IMR-90 (cell line): ENCODE data around the gene ATP8B4. TPM values are rescaled to one million over a fixed set of nuclear protein-coding genes. Genes with fewer than 3 reads are reported as not detected.

Experiments used
- ATAC-seq: fragments of 200-7000 bp; cut with Tn5 transposase; 2 replicates; pipeline ENCODE4 v1.9.1; 2020; ENCODE audit warnings: low read depth, mild to moderate bottlenecking, moderate library complexity
- BruUV-seq: library from RNA; stranded (reverse); fragments of 400-500 nt; replicated peaks from 2 replicates; lab custom pipeline; 2021; lab: Mats Ljungman, UMichigan
- CTCF ChIA-PET: fragments of 300-600 bp; formaldehyde crosslinking; extraction: SDS; loops from one replicate; lab custom pipeline; 2021; ENCODE audit warnings: antibody characterized with exemption; lab: Yijun Ruan, JAX
- POLR2A ChIA-PET: fragments of 300-600 bp; sonication (Branson Sonifier 250); formaldehyde crosslinking; loops from one replicate; lab custom pipeline; 2022; ENCODE audit warnings: antibody characterized with exemption; ENCODE audit not compliant: unreplicated experiment; lab: Charles Lee
- DNase-seq: peaks from one replicate; pipeline ENCODE4 v3.0.0; 2013
- H2AFZ ChIP-seq: replicated peaks from 2 replicates; pipeline ENCODE3; 2013; ENCODE audit warnings: low read length, mild to moderate bottlenecking; ENCODE audit not compliant: poor library complexity
- H2AK5ac ChIP-seq: 2 replicates; pipeline ENCODE4 v1.6.1; 2013; ENCODE audit warnings: low read depth, low read length, inconsistent platforms
- H2AK9ac ChIP-seq: replicated peaks from 2 replicates; pipeline ENCODE3; 2013; ENCODE audit warnings: mild to moderate bottlenecking, low read depth, low read length, moderate library complexity; ENCODE audit not compliant: poor library complexity
- H2BK120ac ChIP-seq: 2 replicates; pipeline ENCODE4 v1.6.1; 2013; ENCODE audit warnings: low read depth, low read length, inconsistent platforms
- H2BK15ac ChIP-seq: 3 replicates; pipeline ENCODE4 v1.6.1; 2013; ENCODE audit warnings: low read depth, low read length, inconsistent platforms
- H2BK20ac ChIP-seq: 2 replicates; pipeline ENCODE4 v1.6.1; 2013; ENCODE audit warnings: low read depth, mild to moderate bottlenecking, inconsistent platforms, low read length, moderate library complexity
- H2BK5ac ChIP-seq: 2 replicates; pipeline ENCODE4 v1.6.1; 2013; ENCODE audit warnings: mild to moderate bottlenecking, low read depth, low read length, inconsistent platforms; ENCODE audit not compliant: poor library complexity, severe bottlenecking
- H3K14ac ChIP-seq: replicated peaks from 2 replicates; pipeline ENCODE4 v1.6.1; 2013; ENCODE audit warnings: low read depth, low read length, inconsistent platforms
- H3K18ac ChIP-seq: 2 replicates; pipeline ENCODE4 v1.6.1; 2013; ENCODE audit warnings: low read depth, low read length, control low read depth
- H3K23ac ChIP-seq: 2 replicates; pipeline ENCODE4 v1.6.1; 2013; ENCODE audit warnings: low read depth, low read length, inconsistent platforms
- H3K27ac ChIP-seq: 2 replicates; pipeline ENCODE4 v1.5.1; 2013; ENCODE audit warnings: mild to moderate bottlenecking, control low read depth, low read length; ENCODE audit not compliant: insufficient read depth
- H3K27me3 ChIP-seq: 2 replicates; pipeline ENCODE4 v1.6.1; 2013; ENCODE audit warnings: low read length; ENCODE audit not compliant: control insufficient read depth, insufficient read depth
- H3K36me3 ChIP-seq: 2 replicates; pipeline ENCODE4 v1.6.1; 2013; ENCODE audit warnings: low read length, mixed read lengths; ENCODE audit not compliant: control insufficient read depth, insufficient read depth
- H3K4ac ChIP-seq: 2 replicates; pipeline ENCODE4 v1.6.1; 2013; ENCODE audit warnings: low read depth, low read length, inconsistent platforms
- H3K4me1 ChIP-seq: 2 replicates; pipeline ENCODE4 v1.6.1; 2013; ENCODE audit warnings: low read length, mixed read lengths; ENCODE audit not compliant: control insufficient read depth, insufficient read depth
- H3K4me2 ChIP-seq: 2 replicates; pipeline ENCODE4 v1.6.1; 2013; ENCODE audit warnings: low read depth, mild to moderate bottlenecking, control low read depth, low read length, moderate library complexity
- H3K4me3 ChIP-seq: 2 replicates; pipeline ENCODE4 v1.5.1; 2013; ENCODE audit warnings: low read depth, mild to moderate bottlenecking, control low read depth, low read length, moderate library complexity; ENCODE audit not compliant: insufficient read depth
- H3K56ac ChIP-seq: 2 replicates; pipeline ENCODE4 v1.6.1; 2013; ENCODE audit warnings: low read length, inconsistent platforms; ENCODE audit not compliant: insufficient read depth; ENCODE audit errors: extremely low read depth
- H3K79me1 ChIP-seq, 2 experiments: 2 replicates each; pipeline ENCODE4 v1.6.1; 2013; ENCODE audit warnings: low read length in 2 of 2, inconsistent platforms in 1 of 2, low read depth in 1 of 2
- H3K9ac ChIP-seq: 2 replicates; pipeline ENCODE4 v1.6.1; 2013; ENCODE audit warnings: low read depth, low read length, control low read depth
- H3K9me1 ChIP-seq: 2 replicates; pipeline ENCODE4 v1.6.1; 2013; ENCODE audit warnings: low read length, inconsistent platforms; ENCODE audit not compliant: insufficient read depth
- H3K9me3 ChIP-seq: 2 replicates; pipeline ENCODE4 v1.6.1; 2013; ENCODE audit warnings: low read length; ENCODE audit not compliant: control insufficient read depth, insufficient read depth
- H4K20me1 ChIP-seq: 2 replicates; pipeline ENCODE4 v1.6.1; 2013; ENCODE audit warnings: low read length, inconsistent platforms; ENCODE audit not compliant: insufficient read depth
- H4K5ac ChIP-seq: 2 replicates; pipeline ENCODE4 v1.6.1; 2013; ENCODE audit warnings: mild to moderate bottlenecking, low read depth, low read length, control low read depth
- H4K8ac ChIP-seq, 2 experiments: 2 replicates each; pipeline ENCODE4 v1.6.1; 2013; ENCODE audit warnings: low read depth in 2 of 2, low read length in 2 of 2, control low read depth in 1 of 2, inconsistent platforms in 1 of 2
- H4K91ac ChIP-seq: 2 replicates; pipeline ENCODE4 v1.6.1; 2013; ENCODE audit warnings: low read depth, low read length, inconsistent platforms; ENCODE audit not compliant: insufficient read depth
- BHLHE40 ChIP-seq: fragments of 150-350 bp; IDR thresholded peaks from 2 replicates; pipeline ENCODE4 v1.6.1; 2016; ENCODE audit warnings: mild to moderate bottlenecking, low read depth, low read length
- CEBPB ChIP-seq: IDR thresholded peaks from 2 replicates; pipeline ENCODE4 v1.6.1; 2012; ENCODE audit warnings: low read depth, low read length, improper control_type of control experiment
- CHD1 ChIP-seq: IDR thresholded peaks from 2 replicates; pipeline ENCODE4 v1.6.1; 2012; ENCODE audit warnings: low read depth, low read length, improper control_type of control experiment
- FOS ChIP-seq: fragments of 150-350 bp; IDR thresholded peaks from 2 replicates; pipeline ENCODE4 v1.6.1; 2016; ENCODE audit warnings: low read depth, low read length
- MAFK ChIP-seq: IDR thresholded peaks from 2 replicates; pipeline ENCODE4 v1.6.1; 2012; ENCODE audit warnings: low read depth, low read length, improper control_type of control experiment
- MAZ ChIP-seq: IDR thresholded peaks from 2 replicates; pipeline ENCODE4 v1.6.1; 2012; ENCODE audit warnings: low read depth, mild to moderate bottlenecking, low read length, improper control_type of control experiment, moderate library complexity, borderline replicate concordance
- MXI1 ChIP-seq: IDR thresholded peaks from 2 replicates; pipeline ENCODE4 v1.6.1; 2012; ENCODE audit warnings: low read depth, mild to moderate bottlenecking, low read length, moderate library complexity, borderline replicate concordance
- NFE2L2 ChIP-seq: fragments of 150-350 bp; IDR thresholded peaks from 2 replicates; pipeline ENCODE4 v1.6.1; 2016; ENCODE audit warnings: low read depth, mild to moderate bottlenecking, low read length
- POLR2A ChIP-seq: IDR thresholded peaks from 2 replicates; pipeline ENCODE4 v1.6.1; 2012; ENCODE audit warnings: mild to moderate bottlenecking, low read depth, low read length
- RAD21 ChIP-seq: IDR thresholded peaks from 2 replicates; pipeline ENCODE4 v1.6.1; 2012; ENCODE audit warnings: low read length, improper control_type of control experiment
- RCOR1 ChIP-seq: IDR thresholded peaks from 2 replicates; pipeline ENCODE4 v1.6.1; 2012; ENCODE audit warnings: mild to moderate bottlenecking, low read length, improper control_type of control experiment; ENCODE audit not compliant: insufficient replicate concordance
- RFX5 ChIP-seq: IDR thresholded peaks from 2 replicates; pipeline ENCODE4 v1.8.0; 2012; ENCODE audit warnings: low read depth, mild to moderate bottlenecking, low read length, moderate library complexity
- SMC3 ChIP-seq: fragments of 150-350 bp; IDR thresholded peaks from 2 replicates; pipeline ENCODE4 v1.6.1; 2016; ENCODE audit warnings: low read depth, mild to moderate bottlenecking, antibody characterized with exemption, low read length, moderate library complexity
- WGBS, 2 experiments: methylation state at CpG; one replicate each; pipeline versions ENCODE4 v1.1.5 to v1.1.7; 2013; ENCODE audit warnings: missing lambda C conversion rate in 2 of 2; ENCODE audit not compliant: insufficient read length in 1 of 2; ENCODE audit errors: extremely low coverage in 2 of 2; 5-methylcytosine and 5-hydroxymethylcytosine counted together
- dilution Hi-C: fragments of 300-500 bp; cut with HindIII; formaldehyde crosslinking; loops from one replicate; pipeline ENCODE4 v1.14.3; 2018; ENCODE audit warnings: low sequenced_read_pairs; ENCODE audit not compliant: unreplicated experiment
- in situ Hi-C: fragments of 300-500 bp; cut with MboI; formaldehyde crosslinking; loops from 3 replicates; pipeline ENCODE4 v1.14.3; 2019; ENCODE audit warnings: low sequenced_read_pairs, inconsistent platforms, mixed read lengths
- intact Hi-C: fragments of 100-400 bp; cut with micrococcal nuclease; formaldehyde crosslinking; loops from 2 replicates; pipeline ENCODE4 v1.10.0; 2022
- polyA plus RNA-seq, 3 experiments: library from polyadenylated mRNA; depleted of rRNA; stranded (reverse); fragments of >200 nt; gene quantifications; 2 replicates each; pipeline ENCODE4 v1.2.3, GENCODE V29; 2012; ENCODE audit warnings: low replicate concordance in 1 of 3
- total RNA-seq: library from RNA; depleted of rRNA; stranded (reverse); fragments of >200 nt; gene quantifications from 2 replicates; pipeline ENCODE4 v1.2.3, GENCODE V29; 2012
- TF ChIP-seq, protein P1 (sequence below): fragments of 150-350 bp; IDR thresholded peaks from 2 replicates; pipeline ENCODE4 v1.6.1; 2016; ENCODE audit warnings: low read depth, mild to moderate bottlenecking, low read length, moderate library complexity, borderline replicate concordance
- TF ChIP-seq, protein P2 (sequence below): fragments of 150-350 bp; IDR thresholded peaks from 2 replicates; pipeline ENCODE4 v1.6.1; 2017; ENCODE audit warnings: mild to moderate bottlenecking, antibody characterized with exemption, low read length, low read depth
- TF ChIP-seq, protein P3 (sequence below): conservative IDR thresholded peaks from 2 replicates; pipeline ENCODE4 v1.5.1; 2012; ENCODE audit warnings: mild to moderate bottlenecking, low read depth, low read length, improper control_type of control experiment

The ATP8B4 gene
- total and polyA plus RNA-seq, 2 of the 4 experiments (the other 2 are of a cell fraction), result 0.12 to 0.54 TPM

DNA sequence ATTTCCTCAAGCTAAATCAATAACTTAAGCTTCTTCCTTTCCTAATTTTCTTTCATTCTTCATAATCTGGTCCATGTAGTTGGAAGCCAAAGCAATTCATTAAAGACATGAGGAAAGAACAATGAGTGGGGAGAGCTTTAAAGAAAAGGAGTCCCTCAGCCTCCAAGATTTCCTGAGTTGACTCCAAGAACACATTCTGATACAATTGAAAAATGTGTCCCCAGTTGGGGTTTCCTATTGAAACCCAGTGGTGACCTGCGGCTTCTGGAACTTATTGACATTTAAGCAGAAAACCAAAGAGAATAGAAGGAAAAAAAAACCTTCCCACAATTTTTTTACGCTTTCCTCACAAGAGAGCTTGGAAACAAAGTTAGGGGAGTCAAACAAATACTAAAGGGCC is 37.0 kb downstream of the ATP8B4 start:
- Histone ChIP-seq H2BK20ac (no peak overlapping the region), H3K27me3 (no peaks in the 10 kb centered on the region), H3K23ac (no peak overlapping the region), H2BK15ac (no peak overlapping the region), H4K8ac (no peak overlapping the region), H2AK9ac (no peak overlapping the region), H3K9me1 (peaks cover 5% of the 10 kb centered on the region; the same call in 1 of the 2 replicates), H3K14ac (no peak overlapping the region), H3K9ac (no peak overlapping the region), H2BK5ac (no peak overlapping the region), H2AK5ac (no peak overlapping the region), H2AFZ (no peak overlapping the region), H3K27ac (no peak overlapping the region), H3K9me3 (no peaks in the 10 kb centered on the region), H4K91ac (no peak overlapping the region), H3K56ac (no peak overlapping the region), H4K20me1 (no peaks in the 10 kb centered on the region), H3K4me2 (no peak overlapping the region), H3K79me1 (no peaks in the 10 kb centered on the region), H3K4me3 (no peak overlapping the region), H3K18ac (no peak overlapping the region), H3K4ac (no peak overlapping the region), H3K36me3 (no peaks in the 10 kb centered on the region), H4K5ac (no peak overlapping the region), H3K4me1 (no peaks in the 10 kb centered on the region), H2BK120ac (no peak overlapping the region)
- in situ Hi-C loops (no loop called here), intact Hi-C loops (no loop called here), dilution Hi-C loops (no loop called here)
- WGBS, 2 experiments, result no CpG with 5 or more reads among the region's 2 CpGs
- TF ChIP-seq, protein P1, sequence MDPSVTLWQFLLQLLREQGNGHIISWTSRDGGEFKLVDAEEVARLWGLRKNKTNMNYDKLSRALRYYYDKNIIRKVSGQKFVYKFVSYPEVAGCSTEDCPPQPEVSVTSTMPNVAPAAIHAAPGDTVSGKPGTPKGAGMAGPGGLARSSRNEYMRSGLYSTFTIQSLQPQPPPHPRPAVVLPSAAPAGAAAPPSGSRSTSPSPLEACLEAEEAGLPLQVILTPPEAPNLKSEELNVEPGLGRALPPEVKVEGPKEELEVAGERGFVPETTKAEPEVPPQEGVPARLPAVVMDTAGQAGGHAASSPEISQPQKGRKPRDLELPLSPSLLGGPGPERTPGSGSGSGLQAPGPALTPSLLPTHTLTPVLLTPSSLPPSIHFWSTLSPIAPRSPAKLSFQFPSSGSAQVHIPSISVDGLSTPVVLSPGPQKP, result no peak
- TF ChIP-seq BHLHE40 (no peak), MAFK (no peak), MAZ (no peak), FOS (no peak), POLR2A (no peak), RFX5 (no peak), SMC3 (no peak), RAD21 (no peak), MXI1 (no peak), CEBPB (no peak), NFE2L2 (no peak), CHD1 (no peak), RCOR1 (no peak)
- TF ChIP-seq, protein P2, sequence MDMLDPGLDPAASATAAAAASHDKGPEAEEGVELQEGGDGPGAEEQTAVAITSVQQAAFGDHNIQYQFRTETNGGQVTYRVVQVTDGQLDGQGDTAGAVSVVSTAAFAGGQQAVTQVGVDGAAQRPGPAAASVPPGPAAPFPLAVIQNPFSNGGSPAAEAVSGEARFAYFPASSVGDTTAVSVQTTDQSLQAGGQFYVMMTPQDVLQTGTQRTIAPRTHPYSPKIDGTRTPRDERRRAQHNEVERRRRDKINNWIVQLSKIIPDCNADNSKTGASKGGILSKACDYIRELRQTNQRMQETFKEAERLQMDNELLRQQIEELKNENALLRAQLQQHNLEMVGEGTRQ, result no peak
- TF ChIP-seq, protein P3, sequence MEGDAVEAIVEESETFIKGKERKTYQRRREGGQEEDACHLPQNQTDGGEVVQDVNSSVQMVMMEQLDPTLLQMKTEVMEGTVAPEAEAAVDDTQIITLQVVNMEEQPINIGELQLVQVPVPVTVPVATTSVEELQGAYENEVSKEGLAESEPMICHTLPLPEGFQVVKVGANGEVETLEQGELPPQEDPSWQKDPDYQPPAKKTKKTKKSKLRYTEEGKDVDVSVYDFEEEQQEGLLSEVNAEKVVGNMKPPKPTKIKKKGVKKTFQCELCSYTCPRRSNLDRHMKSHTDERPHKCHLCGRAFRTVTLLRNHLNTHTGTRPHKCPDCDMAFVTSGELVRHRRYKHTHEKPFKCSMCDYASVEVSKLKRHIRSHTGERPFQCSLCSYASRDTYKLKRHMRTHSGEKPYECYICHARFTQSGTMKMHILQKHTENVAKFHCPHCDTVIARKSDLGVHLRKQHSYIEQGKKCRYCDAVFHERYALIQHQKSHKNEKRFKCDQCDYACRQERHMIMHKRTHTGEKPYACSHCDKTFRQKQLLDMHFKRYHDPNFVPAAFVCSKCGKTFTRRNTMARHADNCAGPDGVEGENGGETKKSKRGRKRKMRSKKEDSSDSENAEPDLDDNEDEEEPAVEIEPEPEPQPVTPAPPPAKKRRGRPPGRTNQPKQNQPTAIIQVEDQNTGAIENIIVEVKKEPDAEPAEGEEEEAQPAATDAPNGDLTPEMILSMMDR, result no peak
- ChIA-PET POLR2A (no interaction called here), CTCF (no interaction called here)
- no peak for ATAC-seq
- no TSS peak for BruUV-seq
- DNase-seq, result no peak
